ENCODE data around the gene MCCC1.
"Not testable (repeated sequence)": the region's sequence is repeated elsewhere in the genome, so short reads cannot be mapped to it uniquely, and the experiment has no call there.

Gene MCCC1

GRCh38 chr3:183038757-183039156, 60.5 kb downstream of the MCCC1 start:
- DNase-seq, result no peak

- no peak for DNase-seq
Observed at GRCh38 chr3:183038221-183038620, 61.1 kb downstream of the MCCC1 start.

GRCh38 chr3:183033746-183034145, 65.5 kb downstream of the MCCC1 start:
- no peak for DNase-seq

- no peak for DNase-seq
Observed at GRCh38 chr3:183032880-183033555, 66.3 kb downstream of the MCCC1 start.

GRCh38 chr3:183031826-183032225, 67.5 kb downstream of the MCCC1 start:
- no peak for DNase-seq

- DNase-seq, result no peak
Observed at GRCh38 chr3:183028416-183028815, 70.9 kb downstream of the MCCC1 start.

- DNase-seq, result no peak
Observed at GRCh38 chr3:183027276-183027675, 72.0 kb downstream of the MCCC1 start.

- no peak for DNase-seq
Observed at GRCh38 chr3:183022936-183023516, 76.3 kb downstream of the MCCC1 start.

GRCh38 chr3:183018421-183019192, 80.7 kb downstream of the MCCC1 start:
- DNase-seq, result no peak

- no peak for DNase-seq
Observed at GRCh38 chr3:183015185-183015584, 84.1 kb downstream of the MCCC1 start.

GRCh38 chr3:183013856-183014255, 85.4 kb downstream of the MCCC1 start:
- DNase-seq, result no peak

- DNase-seq, result no peak
Observed at GRCh38 chr3:183013074-183013473, 86.2 kb downstream of the MCCC1 start.

- no peak for DNase-seq
Observed at GRCh38 chr3:183008800-183009199, 90.5 kb downstream of the MCCC1 start.

- DNase-seq, result no peak
Observed at GRCh38 chr3:183008303-183008702, 91.0 kb downstream of the MCCC1 start.

- no peak for DNase-seq
Observed at GRCh38 chr3:183006396-183007002, 92.8 kb downstream of the MCCC1 start.

GRCh38 chr3:182999767-183000166, 99.5 kb downstream of the MCCC1 start:
- no peak for DNase-seq

- not testable (repeated sequence) for DNase-seq
Observed at GRCh38 chr3:182993486-182994201, 105.7 kb downstream of the MCCC1 start.

- DNase-seq, result no peak
Observed at GRCh38 chr3:182989566-182989965, 109.7 kb downstream of the MCCC1 start.

- DNase-seq, result no peak
Observed at GRCh38 chr3:182986021-182986420, 113.3 kb downstream of the MCCC1 start.

- no peak for DNase-seq
Observed at GRCh38 chr3:182983876-182984275, 115.4 kb downstream of the MCCC1 start.

- no peak for DNase-seq
Observed at GRCh38 chr3:182981038-182981380, 118.3 kb downstream of the MCCC1 start.

- DNase-seq, result peak; percentile 91
Observed at GRCh38 chr3:182980204-182981037, 118.9 kb downstream of the MCCC1 start, which contains the start of gene DCUN1D1. TSS of gene DCUN1D1 (minus strand) at chr3:182980538. CDS start at chr3:182980489, 49 bp downstream.
